IMR-90 (cell line): ENCODE data around the gene AGPS. TPM values are rescaled to one million over a fixed set of nuclear protein-coding genes. Genes with fewer than 3 reads are reported as not detected.

ENCODE experiments used
- ATAC-seq: fragments of 200-7000 bp; cut with Tn5 transposase; 2 replicates; pipeline ENCODE4 v1.9.1; 2020; ENCODE audit warnings: low read depth, mild to moderate bottlenecking, moderate library complexity
- BruUV-seq: library from RNA; stranded (reverse); fragments of 400-500 nt; replicated peaks from 2 replicates; lab custom pipeline; 2021; lab: Mats Ljungman, UMichigan
- CTCF ChIA-PET: fragments of 300-600 bp; formaldehyde crosslinking; extraction: SDS; loops from one replicate; lab custom pipeline; 2021; ENCODE audit warnings: antibody characterized with exemption; lab: Yijun Ruan, JAX
- POLR2A ChIA-PET: fragments of 300-600 bp; sonication (Branson Sonifier 250); formaldehyde crosslinking; loops from one replicate; lab custom pipeline; 2022; ENCODE audit warnings: antibody characterized with exemption; ENCODE audit not compliant: unreplicated experiment; lab: Charles Lee
- DNase-seq: peaks from one replicate; pipeline ENCODE4 v3.0.0; 2013
- H2AFZ ChIP-seq: replicated peaks from 2 replicates; pipeline ENCODE3; 2013; ENCODE audit warnings: low read length, mild to moderate bottlenecking; ENCODE audit not compliant: poor library complexity
- H2AK5ac ChIP-seq: 2 replicates; pipeline ENCODE4 v1.6.1; 2013; ENCODE audit warnings: low read depth, low read length, inconsistent platforms
- H2AK9ac ChIP-seq: replicated peaks from 2 replicates; pipeline ENCODE3; 2013; ENCODE audit warnings: mild to moderate bottlenecking, low read depth, low read length, moderate library complexity; ENCODE audit not compliant: poor library complexity
- H2BK120ac ChIP-seq: 2 replicates; pipeline ENCODE4 v1.6.1; 2013; ENCODE audit warnings: low read depth, low read length, inconsistent platforms
- H2BK15ac ChIP-seq: 3 replicates; pipeline ENCODE4 v1.6.1; 2013; ENCODE audit warnings: low read depth, low read length, inconsistent platforms
- H2BK20ac ChIP-seq: 2 replicates; pipeline ENCODE4 v1.6.1; 2013; ENCODE audit warnings: low read depth, mild to moderate bottlenecking, inconsistent platforms, low read length, moderate library complexity
- H2BK5ac ChIP-seq: 2 replicates; pipeline ENCODE4 v1.6.1; 2013; ENCODE audit warnings: mild to moderate bottlenecking, low read depth, low read length, inconsistent platforms; ENCODE audit not compliant: poor library complexity, severe bottlenecking
- H3K14ac ChIP-seq: replicated peaks from 2 replicates; pipeline ENCODE4 v1.6.1; 2013; ENCODE audit warnings: low read depth, low read length, inconsistent platforms
- H3K18ac ChIP-seq: 2 replicates; pipeline ENCODE4 v1.6.1; 2013; ENCODE audit warnings: low read depth, low read length, control low read depth
- H3K23ac ChIP-seq: 2 replicates; pipeline ENCODE4 v1.6.1; 2013; ENCODE audit warnings: low read depth, low read length, inconsistent platforms
- H3K27ac ChIP-seq: 2 replicates; pipeline ENCODE4 v1.5.1; 2013; ENCODE audit warnings: mild to moderate bottlenecking, control low read depth, low read length; ENCODE audit not compliant: insufficient read depth
- H3K27me3 ChIP-seq: 2 replicates; pipeline ENCODE4 v1.6.1; 2013; ENCODE audit warnings: low read length; ENCODE audit not compliant: control insufficient read depth, insufficient read depth
- H3K36me3 ChIP-seq: 2 replicates; pipeline ENCODE4 v1.6.1; 2013; ENCODE audit warnings: low read length, mixed read lengths; ENCODE audit not compliant: control insufficient read depth, insufficient read depth
- H3K4ac ChIP-seq: 2 replicates; pipeline ENCODE4 v1.6.1; 2013; ENCODE audit warnings: low read depth, low read length, inconsistent platforms
- H3K4me1 ChIP-seq: 2 replicates; pipeline ENCODE4 v1.6.1; 2013; ENCODE audit warnings: low read length, mixed read lengths; ENCODE audit not compliant: control insufficient read depth, insufficient read depth
- H3K4me2 ChIP-seq: 2 replicates; pipeline ENCODE4 v1.6.1; 2013; ENCODE audit warnings: low read depth, mild to moderate bottlenecking, control low read depth, low read length, moderate library complexity
- H3K4me3 ChIP-seq: 2 replicates; pipeline ENCODE4 v1.5.1; 2013; ENCODE audit warnings: low read depth, mild to moderate bottlenecking, control low read depth, low read length, moderate library complexity; ENCODE audit not compliant: insufficient read depth
- H3K56ac ChIP-seq: 2 replicates; pipeline ENCODE4 v1.6.1; 2013; ENCODE audit warnings: low read length, inconsistent platforms; ENCODE audit not compliant: insufficient read depth; ENCODE audit errors: extremely low read depth
- H3K79me1 ChIP-seq, 2 experiments: 2 replicates each; pipeline ENCODE4 v1.6.1; 2013; ENCODE audit warnings: low read length in 2 of 2, inconsistent platforms in 1 of 2, low read depth in 1 of 2
- H3K9ac ChIP-seq: 2 replicates; pipeline ENCODE4 v1.6.1; 2013; ENCODE audit warnings: low read depth, low read length, control low read depth
- H3K9me1 ChIP-seq: 2 replicates; pipeline ENCODE4 v1.6.1; 2013; ENCODE audit warnings: low read length, inconsistent platforms; ENCODE audit not compliant: insufficient read depth
- H3K9me3 ChIP-seq: 2 replicates; pipeline ENCODE4 v1.6.1; 2013; ENCODE audit warnings: low read length; ENCODE audit not compliant: control insufficient read depth, insufficient read depth
- H4K20me1 ChIP-seq: 2 replicates; pipeline ENCODE4 v1.6.1; 2013; ENCODE audit warnings: low read length, inconsistent platforms; ENCODE audit not compliant: insufficient read depth
- H4K5ac ChIP-seq: 2 replicates; pipeline ENCODE4 v1.6.1; 2013; ENCODE audit warnings: mild to moderate bottlenecking, low read depth, low read length, control low read depth
- H4K8ac ChIP-seq, 2 experiments: 2 replicates each; pipeline ENCODE4 v1.6.1; 2013; ENCODE audit warnings: low read depth in 2 of 2, low read length in 2 of 2, control low read depth in 1 of 2, inconsistent platforms in 1 of 2
- H4K91ac ChIP-seq: 2 replicates; pipeline ENCODE4 v1.6.1; 2013; ENCODE audit warnings: low read depth, low read length, inconsistent platforms; ENCODE audit not compliant: insufficient read depth
- BHLHE40 ChIP-seq: fragments of 150-350 bp; IDR thresholded peaks from 2 replicates; pipeline ENCODE4 v1.6.1; 2016; ENCODE audit warnings: mild to moderate bottlenecking, low read depth, low read length
- CEBPB ChIP-seq: IDR thresholded peaks from 2 replicates; pipeline ENCODE4 v1.6.1; 2012; ENCODE audit warnings: low read depth, low read length, improper control_type of control experiment
- FOS ChIP-seq: fragments of 150-350 bp; IDR thresholded peaks from 2 replicates; pipeline ENCODE4 v1.6.1; 2016; ENCODE audit warnings: low read depth, low read length
- MAFK ChIP-seq: IDR thresholded peaks from 2 replicates; pipeline ENCODE4 v1.6.1; 2012; ENCODE audit warnings: low read depth, low read length, improper control_type of control experiment
- MXI1 ChIP-seq: IDR thresholded peaks from 2 replicates; pipeline ENCODE4 v1.6.1; 2012; ENCODE audit warnings: low read depth, mild to moderate bottlenecking, low read length, moderate library complexity, borderline replicate concordance
- NFE2L2 ChIP-seq: fragments of 150-350 bp; IDR thresholded peaks from 2 replicates; pipeline ENCODE4 v1.6.1; 2016; ENCODE audit warnings: low read depth, mild to moderate bottlenecking, low read length
- POLR2A ChIP-seq: IDR thresholded peaks from 2 replicates; pipeline ENCODE4 v1.6.1; 2012; ENCODE audit warnings: mild to moderate bottlenecking, low read depth, low read length
- RAD21 ChIP-seq: IDR thresholded peaks from 2 replicates; pipeline ENCODE4 v1.6.1; 2012; ENCODE audit warnings: low read length, improper control_type of control experiment
- RCOR1 ChIP-seq: IDR thresholded peaks from 2 replicates; pipeline ENCODE4 v1.6.1; 2012; ENCODE audit warnings: mild to moderate bottlenecking, low read length, improper control_type of control experiment; ENCODE audit not compliant: insufficient replicate concordance
- SMC3 ChIP-seq: fragments of 150-350 bp; IDR thresholded peaks from 2 replicates; pipeline ENCODE4 v1.6.1; 2016; ENCODE audit warnings: low read depth, mild to moderate bottlenecking, antibody characterized with exemption, low read length, moderate library complexity
- WGBS, 2 experiments: methylation state at CpG; one replicate each; pipeline versions ENCODE4 v1.1.5 to v1.1.7; 2013; ENCODE audit warnings: missing lambda C conversion rate in 2 of 2; ENCODE audit not compliant: insufficient read length in 1 of 2; ENCODE audit errors: extremely low coverage in 2 of 2; 5-methylcytosine and 5-hydroxymethylcytosine counted together
- dilution Hi-C: fragments of 300-500 bp; cut with HindIII; formaldehyde crosslinking; loops from one replicate; pipeline ENCODE4 v1.14.3; 2018; ENCODE audit warnings: low sequenced_read_pairs; ENCODE audit not compliant: unreplicated experiment
- in situ Hi-C: fragments of 300-500 bp; cut with MboI; formaldehyde crosslinking; loops from 3 replicates; pipeline ENCODE4 v1.14.3; 2019; ENCODE audit warnings: low sequenced_read_pairs, inconsistent platforms, mixed read lengths
- intact Hi-C: fragments of 100-400 bp; cut with micrococcal nuclease; formaldehyde crosslinking; loops from 2 replicates; pipeline ENCODE4 v1.10.0; 2022
- polyA plus RNA-seq, 3 experiments: library from polyadenylated mRNA; depleted of rRNA; stranded (reverse); fragments of >200 nt; gene quantifications; 2 replicates each; pipeline ENCODE4 v1.2.3, GENCODE V29; 2012; ENCODE audit warnings: low replicate concordance in 1 of 3
- total RNA-seq: library from RNA; depleted of rRNA; stranded (reverse); fragments of >200 nt; gene quantifications from 2 replicates; pipeline ENCODE4 v1.2.3, GENCODE V29; 2012
- TF ChIP-seq, protein P1 (sequence below): fragments of 150-350 bp; IDR thresholded peaks from 2 replicates; pipeline ENCODE4 v1.6.1; 2017; ENCODE audit warnings: mild to moderate bottlenecking, antibody characterized with exemption, low read length, low read depth
- TF ChIP-seq, protein P2 (sequence below): conservative IDR thresholded peaks from 2 replicates; pipeline ENCODE4 v1.5.1; 2012; ENCODE audit warnings: mild to moderate bottlenecking, low read depth, low read length, improper control_type of control experiment
- TF ChIP-seq, protein P3 (sequence below): fragments of 150-350 bp; IDR thresholded peaks from 2 replicates; pipeline ENCODE4 v1.6.1; 2016; ENCODE audit warnings: low read depth, mild to moderate bottlenecking, low read length, moderate library complexity, borderline replicate concordance

The AGPS gene
- total and polyA plus RNA-seq, 2 of the 4 experiments (the other 2 are of a cell fraction) = 6.6 to 18.6 TPM

DNA sequence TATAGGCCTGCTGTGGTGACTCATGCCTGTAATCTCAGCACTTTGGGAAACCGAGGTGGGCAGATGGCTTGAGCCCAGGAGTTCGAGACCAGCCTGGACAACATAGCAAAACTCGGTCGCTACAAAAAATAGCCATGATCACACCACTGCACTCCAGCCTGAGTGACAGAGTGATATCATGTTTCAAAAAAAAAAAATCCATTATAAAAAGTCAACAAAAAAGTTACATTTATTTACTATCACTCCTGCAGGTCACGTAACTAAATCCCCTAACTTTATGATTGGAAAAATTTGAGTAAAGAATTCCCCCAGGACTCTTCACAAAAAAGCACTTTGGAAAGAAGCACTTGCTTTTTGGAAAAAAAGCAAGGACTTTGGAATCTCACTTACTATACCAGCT is 46.4 kb upstream of the AGPS start:
- Histone ChIP-seq H4K20me1 (no peaks in the 10 kb centered on the region), H3K23ac (no peak overlapping the region), H2BK120ac (no peak overlapping the region), H2AK9ac (no peak overlapping the region), H3K9me1 (peaks cover 8% of the 10 kb centered on the region; the same call in 1 of the 2 replicates), H2BK20ac (no peak overlapping the region), H4K5ac (no peak overlapping the region), H2BK5ac (no peak overlapping the region), H4K91ac (no peak overlapping the region), H3K9me3 (no peaks in the 10 kb centered on the region), H3K18ac (no peak overlapping the region), H3K27me3 (no peaks in the 10 kb centered on the region), H3K4me2 (no peak overlapping the region), H3K9ac (no peak overlapping the region), H2AFZ (no peak overlapping the region), H3K4me3 (no peak overlapping the region), H4K8ac (no peak overlapping the region), H2AK5ac (no peak overlapping the region), H3K79me1 (peaks cover 0 to 3% of the 10 kb centered on the region in 2 experiments; a peak in 2 of 4 replicates), H2BK15ac (no peak overlapping the region), H3K56ac (no peak overlapping the region), H3K4ac (no peak overlapping the region), H3K4me1 (peaks cover 2% of the 10 kb centered on the region; the same call in 1 of the 2 replicates), H3K36me3 (no peaks in the 10 kb centered on the region), H3K14ac (no peak overlapping the region), H3K27ac (no peak overlapping the region)
- no peak for TF ChIP-seq FOS
- TF ChIP-seq, protein P1, sequence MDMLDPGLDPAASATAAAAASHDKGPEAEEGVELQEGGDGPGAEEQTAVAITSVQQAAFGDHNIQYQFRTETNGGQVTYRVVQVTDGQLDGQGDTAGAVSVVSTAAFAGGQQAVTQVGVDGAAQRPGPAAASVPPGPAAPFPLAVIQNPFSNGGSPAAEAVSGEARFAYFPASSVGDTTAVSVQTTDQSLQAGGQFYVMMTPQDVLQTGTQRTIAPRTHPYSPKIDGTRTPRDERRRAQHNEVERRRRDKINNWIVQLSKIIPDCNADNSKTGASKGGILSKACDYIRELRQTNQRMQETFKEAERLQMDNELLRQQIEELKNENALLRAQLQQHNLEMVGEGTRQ = no peak
- TF ChIP-seq, protein P2, sequence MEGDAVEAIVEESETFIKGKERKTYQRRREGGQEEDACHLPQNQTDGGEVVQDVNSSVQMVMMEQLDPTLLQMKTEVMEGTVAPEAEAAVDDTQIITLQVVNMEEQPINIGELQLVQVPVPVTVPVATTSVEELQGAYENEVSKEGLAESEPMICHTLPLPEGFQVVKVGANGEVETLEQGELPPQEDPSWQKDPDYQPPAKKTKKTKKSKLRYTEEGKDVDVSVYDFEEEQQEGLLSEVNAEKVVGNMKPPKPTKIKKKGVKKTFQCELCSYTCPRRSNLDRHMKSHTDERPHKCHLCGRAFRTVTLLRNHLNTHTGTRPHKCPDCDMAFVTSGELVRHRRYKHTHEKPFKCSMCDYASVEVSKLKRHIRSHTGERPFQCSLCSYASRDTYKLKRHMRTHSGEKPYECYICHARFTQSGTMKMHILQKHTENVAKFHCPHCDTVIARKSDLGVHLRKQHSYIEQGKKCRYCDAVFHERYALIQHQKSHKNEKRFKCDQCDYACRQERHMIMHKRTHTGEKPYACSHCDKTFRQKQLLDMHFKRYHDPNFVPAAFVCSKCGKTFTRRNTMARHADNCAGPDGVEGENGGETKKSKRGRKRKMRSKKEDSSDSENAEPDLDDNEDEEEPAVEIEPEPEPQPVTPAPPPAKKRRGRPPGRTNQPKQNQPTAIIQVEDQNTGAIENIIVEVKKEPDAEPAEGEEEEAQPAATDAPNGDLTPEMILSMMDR = no peak
- TF ChIP-seq BHLHE40 = no peak
- no peak for TF ChIP-seq MXI1
- no peak for TF ChIP-seq NFE2L2
- TF ChIP-seq MAFK = no peak
- TF ChIP-seq SMC3 = no peak
- TF ChIP-seq, protein P3, sequence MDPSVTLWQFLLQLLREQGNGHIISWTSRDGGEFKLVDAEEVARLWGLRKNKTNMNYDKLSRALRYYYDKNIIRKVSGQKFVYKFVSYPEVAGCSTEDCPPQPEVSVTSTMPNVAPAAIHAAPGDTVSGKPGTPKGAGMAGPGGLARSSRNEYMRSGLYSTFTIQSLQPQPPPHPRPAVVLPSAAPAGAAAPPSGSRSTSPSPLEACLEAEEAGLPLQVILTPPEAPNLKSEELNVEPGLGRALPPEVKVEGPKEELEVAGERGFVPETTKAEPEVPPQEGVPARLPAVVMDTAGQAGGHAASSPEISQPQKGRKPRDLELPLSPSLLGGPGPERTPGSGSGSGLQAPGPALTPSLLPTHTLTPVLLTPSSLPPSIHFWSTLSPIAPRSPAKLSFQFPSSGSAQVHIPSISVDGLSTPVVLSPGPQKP = no peak
- no peak for TF ChIP-seq POLR2A
- TF ChIP-seq RAD21 = no peak
- no peak for TF ChIP-seq RCOR1
- no peak for TF ChIP-seq CEBPB
- in situ Hi-C loops = no loop called here
- ATAC-seq (no peak), DNase-seq (no peak)
- WGBS, 2 experiments = no CpG with 5 or more reads among the region's 5 CpGs
- no TSS peak for BruUV-seq
- ChIA-PET POLR2A (no interaction called here), CTCF (interaction anchor here (1.4 kb wide), 1 partner anchor 11 kb away, joined by 4 read pairs; no protein-coding TSS in a partner anchor)
- dilution Hi-C loops = no loop called here
- intact Hi-C loops = no loop called here
